NB4 (cell line): Measurements from ENCODE around the gene FKBP5.
"Not testable (repeated sequence)": the region's sequence is repeated elsewhere in the genome, so short reads cannot be mapped to it uniquely, and the experiment has no call there.

Experiments
- DNase-seq: peaks from one replicate; pipeline ENCODE4 v3.0.0; 2010; ENCODE audit warnings: low read depth
- H3K4me3 ChIP-seq: one replicate; pipeline ENCODE4 v1.5.1; 2011; ENCODE audit warnings: mild to moderate bottlenecking, low read depth, low read length, moderate library complexity
- CTCF ChIP-seq: IDR thresholded peaks from one replicate; pipeline ENCODE4 v1.5.1; 2012; ENCODE audit warnings: low read depth, low read length
- MAX ChIP-seq: IDR thresholded peaks from 2 replicates; pipeline ENCODE4 v1.6.1; 2011; ENCODE audit warnings: low read depth, low read length
- MYC ChIP-seq: IDR thresholded peaks from 2 replicates; pipeline ENCODE4 v1.6.1; 2011; ENCODE audit warnings: low read depth, low read length
- POLR2A ChIP-seq: IDR thresholded peaks from 2 replicates; pipeline ENCODE4 v1.6.1; 2011; ENCODE audit warnings: mild to moderate bottlenecking; ENCODE audit not compliant: insufficient read length; ENCODE audit errors: extremely low read depth

FKBP5 gene

GRCh38 chr6:35673755-35674154 is 15.0 kb downstream of the FKBP5 start:
- no peak overlapping the region for H3K4me3 ChIP-seq
- DNase-seq: peak; percentile 40
- TF ChIP-seq MAX (no peak), MYC (no peak), CTCF (no peak), POLR2A (no peak)

- H3K4me3 ChIP-seq, DNase-seq: not testable (repeated sequence)
These were observed 15.4 kb downstream of the FKBP5 start for GRCh38 chr6:35673284-35673666.

- H3K4me3 ChIP-seq, DNase-seq: not testable (repeated sequence)
These were observed 18.3 kb downstream of the FKBP5 start for GRCh38 chr6:35670453-35670852.

GRCh38 chr6:35669451-35670045 is 19.2 kb downstream of the FKBP5 start:
- peak; percentile 37 for DNase-seq
- no peak overlapping the region for H3K4me3 ChIP-seq
- TF ChIP-seq POLR2A (no peak), MYC (no peak), MAX (no peak), CTCF (no peak)

GRCh38 chr6:35668744-35669450 is 19.8 kb downstream of the FKBP5 start:
- DNase-seq: no peak
- TF ChIP-seq MAX: no peak
- TF ChIP-seq POLR2A: no peak
- TF ChIP-seq CTCF: no peak
- TF ChIP-seq MYC: no peak
- no peak overlapping the region for H3K4me3 ChIP-seq

- H3K4me3 ChIP-seq: no peak overlapping the region
- TF ChIP-seq MAX (no peak), MYC (no peak), CTCF (no peak), POLR2A (no peak)
- DNase-seq: no peak
These were observed 20.6 kb downstream of the FKBP5 start for GRCh38 chr6:35668096-35668495.

GRCh38 chr6:35665573-35665972 is 23.1 kb downstream of the FKBP5 start:
- TF ChIP-seq MYC (no peak), MAX (no peak), CTCF (no peak)
- no peak for DNase-seq
- H3K4me3 ChIP-seq: no peak overlapping the region
